HG03064 (cell line): ENCODE results near the gene LRR1.
"Not testable (repeated sequence)": the region's sequence is repeated elsewhere in the genome, so short reads cannot be mapped to it uniquely, and the experiment has no call there.

Experiments used
- ATAC-seq: cut with Tn5 transposase; IDR thresholded peaks from one replicate; pipeline ENCODE4 v1.9.1; 2021; ENCODE audit warnings: low read depth; ENCODE audit not compliant: unreplicated experiment

LRR1 gene

GRCh38 chr14:49585803-49586672 is 12.7 kb upstream of the LRR1 start, which contains the start of gene RPS29:
Gene RPS29 (minus strand): TSS chr14:49586380. CDS start chr14:49586346, 34 bp downstream.
- ATAC-seq: peak; percentile 85

GRCh38 chr14:49586673-49587460 is 11.9 kb upstream of the LRR1 start:
- peak; percentile 29 for ATAC-seq

- ATAC-seq: no peak
Observed at GRCh38 chr14:49589387-49589786, 9.4 kb upstream of the LRR1 start.

- ATAC-seq: no peak
Observed at GRCh38 chr14:49593016-49593415, 5.7 kb upstream of the LRR1 start.

- no peak for ATAC-seq
Observed at GRCh38 chr14:49594347-49595091, 4.2 kb upstream of the LRR1 start.

- no peak for ATAC-seq
Observed at GRCh38 chr14:49598189-49598484, 603 bp upstream of the LRR1 start.

GRCh38 chr14:49607583-49607982 is 8.8 kb downstream of the LRR1 start:
- ATAC-seq: no peak

- no peak for ATAC-seq
Observed at GRCh38 chr14:49612251-49612650, 13.5 kb downstream of the LRR1 start.

GRCh38 chr14:49612671-49613070 is 13.9 kb downstream of the LRR1 start:
- ATAC-seq: no peak

GRCh38 chr14:49614196-49614595 is 15.5 kb downstream of the LRR1 start:
- no peak for ATAC-seq

- ATAC-seq: no peak
Observed at GRCh38 chr14:49615776-49616175, 17.0 kb downstream of the LRR1 start.

GRCh38 chr14:49617852-49618519 is 19.2 kb downstream of the LRR1 start:
- no peak for ATAC-seq

GRCh38 chr14:49619273-49619672 is 20.5 kb downstream of the LRR1 start:
- not testable (repeated sequence) for ATAC-seq

- ATAC-seq: no peak
Observed at GRCh38 chr14:49619730-49620129, 21.0 kb downstream of the LRR1 start.

GRCh38 chr14:49620182-49621113 is 21.7 kb downstream of the LRR1 start, which contains the start of the genes MGAT2 and RPL36AL:
Gene MGAT2 (plus strand): TSS chr14:49620799. CDS start chr14:49621269, 470 bp downstream.
Gene RPL36AL (minus strand): TSS chr14:49620626. CDS start chr14:49619104, 1,522 bp downstream.
- peak; percentile 93 for ATAC-seq

- peak; percentile 29 for ATAC-seq
Observed at GRCh38 chr14:49621114-49621881, 22.6 kb downstream of the LRR1 start.

- ATAC-seq: no peak
Observed at GRCh38 chr14:49622022-49622607, 23.4 kb downstream of the LRR1 start.

- no peak for ATAC-seq
Observed at GRCh38 chr14:49623387-49623786, 24.6 kb downstream of the LRR1 start.
